Measurements from ENCODE around the gene CD9. TPM values are rescaled to one million over a fixed set of nuclear protein-coding genes. Genes with fewer than 3 reads are reported as not detected.

Gene CD9
- polyA plus RNA-seq, 1 donor (not counting 4 experiments of a cell fraction or from before 2014, with no cell fraction given) = 1,084 TPM

- H3K9me1 ChIP-seq (ENCODE audit: control insufficient read depth, extremely low read depth, insufficient read depth, low read length) = no peaks in the 10 kb centered on the region
These were observed 63.7 kb downstream of the CD9 start for GRCh38 chr12:6263931-6264330.

GRCh38 chr12:6264402-6265037, 64.3 kb downstream of the CD9 start:
- dilution Hi-C loops (cut with MboI; ENCODE audit: extremely low pct_ligation_motif_present, low sequenced_read_pairs) = no loop called here
- peaks cover 10% of the 10 kb centered on the region for H3K4me1 ChIP-seq (ENCODE audit: control insufficient read depth, extremely low read depth, insufficient read depth, low read length)
- no peak overlapping the region for H2AFZ ChIP-seq (ENCODE audit: control insufficient read depth, low read length)
- DNase-seq (ENCODE audit: low read depth, low spot score) (no peak), FAIRE-seq (no peak)
- H3K4me3 ChIP-seq (ENCODE audit: control insufficient read depth in 2 of 3, extremely low read depth in 1 of 3, insufficient read depth in 2 of 3, low read depth in 1 of 3, low read length in 3 of 3) = no peak overlapping the region
- no peak overlapping the region for H3K27ac ChIP-seq (ENCODE audit: control insufficient read depth, insufficient read depth, low read length)
- no peaks in the 10 kb centered on the region for H3K36me3 ChIP-seq (ENCODE audit: control insufficient read depth in 2 of 2, extremely low read depth in 1 of 2, insufficient read depth in 2 of 2, low read length in 2 of 2)
- TF ChIP-seq EZH2 (IDR thresholded peaks at IDR 0.05; ENCODE audit: low read length) (no peak), CTCF (optimal IDR thresholded peaks at IDR 0.05 in 1 of 3, IDR thresholded peaks at IDR 0.05 in 1 of 3, conservative IDR thresholded peaks at IDR 0.05 in 1 of 3; ENCODE audit: extremely low read depth in 1 of 3, insufficient read depth in 2 of 3, low read length in 3 of 3) (no peak)
- H3K27me3 ChIP-seq (ENCODE audit: control insufficient read depth, extremely low read depth, insufficient read depth, low read length) = no peaks in the 10 kb centered on the region
- H4K20me1 ChIP-seq (ENCODE audit: control insufficient read depth, extremely low read depth, insufficient read depth, low read length) = no peaks in the 10 kb centered on the region
- H3K4me2 ChIP-seq (ENCODE audit: control insufficient read depth, extremely low read depth, insufficient read depth, low read depth, low read length) = no peak overlapping the region
- H3K9me3 ChIP-seq (ENCODE audit: control insufficient read depth, low read depth, low read length) = no peaks in the 10 kb centered on the region
- no peak overlapping the region for H3K9ac ChIP-seq (ENCODE audit: control insufficient read depth, extremely low read depth, insufficient read depth, low read length)
- no peaks in the 10 kb centered on the region for H3K79me2 ChIP-seq (ENCODE audit: control insufficient read depth, insufficient read depth, low read length)
- no peaks in the 10 kb centered on the region for H3K9me1 ChIP-seq (ENCODE audit: control insufficient read depth, extremely low read depth, insufficient read depth, low read length)

More at GRCh38 chr12:6263931-6264330, 63.7 kb downstream of the CD9 start:
- H3K27ac ChIP-seq (ENCODE audit: control insufficient read depth, insufficient read depth, low read length) = no peak overlapping the region
- H3K79me2 ChIP-seq (ENCODE audit: control insufficient read depth, insufficient read depth, low read length) = no peaks in the 10 kb centered on the region
- H3K9ac ChIP-seq (ENCODE audit: control insufficient read depth, extremely low read depth, insufficient read depth, low read length) = no peak overlapping the region
- H3K4me2 ChIP-seq (ENCODE audit: control insufficient read depth, extremely low read depth, insufficient read depth, low read depth, low read length) = no peak overlapping the region
- no peak overlapping the region for H3K4me3 ChIP-seq (ENCODE audit: control insufficient read depth in 2 of 3, extremely low read depth in 1 of 3, insufficient read depth in 2 of 3, low read depth in 1 of 3, low read length in 3 of 3)
- DNase-seq (ENCODE audit: low read depth, low spot score) = no peak
- no peak for FAIRE-seq
- H3K9me3 ChIP-seq (ENCODE audit: control insufficient read depth, low read depth, low read length) = no peaks in the 10 kb centered on the region
- H3K4me1 ChIP-seq (ENCODE audit: control insufficient read depth, extremely low read depth, insufficient read depth, low read length) = peaks cover 10% of the 10 kb centered on the region
- H3K36me3 ChIP-seq (ENCODE audit: control insufficient read depth in 2 of 2, extremely low read depth in 1 of 2, insufficient read depth in 2 of 2, low read length in 2 of 2) = no peaks in the 10 kb centered on the region
- H3K27me3 ChIP-seq (ENCODE audit: control insufficient read depth, extremely low read depth, insufficient read depth, low read length) = no peaks in the 10 kb centered on the region
- H4K20me1 ChIP-seq (ENCODE audit: control insufficient read depth, extremely low read depth, insufficient read depth, low read length) = no peaks in the 10 kb centered on the region
- TF ChIP-seq EZH2 (IDR thresholded peaks at IDR 0.05; ENCODE audit: low read length) (no peak), CTCF (optimal IDR thresholded peaks at IDR 0.05 in 1 of 3, IDR thresholded peaks at IDR 0.05 in 1 of 3, conservative IDR thresholded peaks at IDR 0.05 in 1 of 3; ENCODE audit: extremely low read depth in 1 of 3, insufficient read depth in 2 of 3, low read length in 3 of 3) (no peak)
- H2AFZ ChIP-seq (ENCODE audit: control insufficient read depth, low read length) = no peak overlapping the region
- dilution Hi-C loops (cut with MboI; ENCODE audit: extremely low pct_ligation_motif_present, low sequenced_read_pairs) = no loop called here
